BLaER1 (cell line): Measurements from ENCODE around the gene TLE4.
A peak's percentile ranks its signal among the peaks of the same experiment; 100 is the strongest.

Experiments used
- H3K27ac ChIP-seq: shearing (Covaris generic); formaldehyde crosslinking; 2 replicates; pipeline ENCODE4 v1.8.1; 2022
- H3K27me3 ChIP-seq: shearing (Covaris generic); formaldehyde crosslinking; 2 replicates; pipeline ENCODE4 v1.8.1; 2022
- H3K36me3 ChIP-seq: shearing (Covaris generic); formaldehyde crosslinking; 2 replicates; pipeline ENCODE4 v1.8.1; 2022
- H3K4me1 ChIP-seq: shearing (Covaris generic); formaldehyde crosslinking; 2 replicates; pipeline ENCODE4 v1.8.1; 2022
- H3K4me2 ChIP-seq: shearing (Covaris generic); formaldehyde crosslinking; 2 replicates; pipeline ENCODE4 v1.8.1; 2022
- H3K4me3 ChIP-seq: shearing (Covaris generic); formaldehyde crosslinking; 2 replicates; pipeline ENCODE4 v1.8.1; 2022
- H3K9ac ChIP-seq: shearing (Covaris generic); formaldehyde crosslinking; 2 replicates; pipeline ENCODE4 v1.8.1; 2022
- H3K9me3 ChIP-seq: shearing (Covaris generic); formaldehyde crosslinking; 2 replicates; pipeline ENCODE4 v1.8.1; 2022
- H4K20me1 ChIP-seq: shearing (Covaris generic); formaldehyde crosslinking; 2 replicates; pipeline ENCODE4 v1.8.1; 2022
- Cebpa-rat ChIP-seq: shearing (Covaris generic); IDR thresholded peaks from 2 replicates; pipeline ENCODE4 v1.8.1; 2022

Gene TLE4

DNA sequence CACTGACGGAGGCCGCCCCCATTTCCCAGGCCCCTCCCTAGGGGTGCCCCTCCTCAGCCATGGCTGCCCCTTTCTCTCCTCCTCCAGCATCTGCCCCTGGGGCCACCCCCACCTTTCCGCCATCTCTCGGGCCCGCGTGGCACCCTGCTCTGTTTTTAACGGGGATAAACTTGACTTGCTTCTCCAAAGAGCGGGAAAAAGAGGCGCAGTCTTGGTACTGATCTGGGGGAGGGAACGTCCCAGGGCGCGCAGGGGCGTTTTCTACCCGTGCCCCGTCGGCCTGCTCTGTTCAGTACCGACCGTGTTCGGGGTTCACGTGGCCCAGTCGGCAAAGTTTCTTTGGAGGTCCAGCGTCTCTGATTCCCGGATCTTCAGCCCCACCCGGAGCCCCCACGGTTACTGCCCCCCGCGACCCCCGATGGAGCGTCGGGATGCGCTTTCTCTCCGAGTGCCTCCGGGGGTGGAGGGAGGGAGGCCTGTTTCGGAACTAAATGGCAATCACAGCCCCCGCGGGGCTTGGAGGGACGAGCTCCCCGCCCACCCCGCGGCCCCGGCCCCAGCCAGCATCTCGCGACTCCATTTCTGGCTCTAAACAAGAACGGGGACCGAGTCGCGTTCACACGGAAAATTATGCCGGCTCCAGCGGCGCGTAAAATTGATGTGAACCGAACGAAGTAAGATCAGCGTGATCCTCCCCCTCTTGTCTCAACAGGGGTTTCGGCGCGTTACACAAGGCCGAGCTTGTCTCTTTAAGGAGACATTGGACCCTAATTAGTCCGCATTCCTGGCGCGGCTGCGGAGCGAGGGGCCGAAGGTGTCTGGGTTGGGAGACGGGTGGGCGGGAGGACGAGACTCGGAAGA lies 1.1 kb upstream of the TLE4 start:
- Histone ChIP-seq H4K20me1 (peaks cover 38% of the 10 kb centered on the region), H3K4me2 (peak overlapping the region; percentile 93), H3K9me3 (no peaks in the 10 kb centered on the region), H3K27ac (peak overlapping the region; percentile 84), H3K9ac (peak overlapping the region; percentile 83), H3K27me3 (no peaks in the 10 kb centered on the region), H3K4me1 (peaks cover 22% of the 10 kb centered on the region), H3K4me3 (peak overlapping the region; percentile 76), H3K36me3 (peaks cover 7% of the 10 kb centered on the region; the same call in 1 of the 2 replicates)
- TF ChIP-seq Cebpa-rat, result no peak

DNA sequence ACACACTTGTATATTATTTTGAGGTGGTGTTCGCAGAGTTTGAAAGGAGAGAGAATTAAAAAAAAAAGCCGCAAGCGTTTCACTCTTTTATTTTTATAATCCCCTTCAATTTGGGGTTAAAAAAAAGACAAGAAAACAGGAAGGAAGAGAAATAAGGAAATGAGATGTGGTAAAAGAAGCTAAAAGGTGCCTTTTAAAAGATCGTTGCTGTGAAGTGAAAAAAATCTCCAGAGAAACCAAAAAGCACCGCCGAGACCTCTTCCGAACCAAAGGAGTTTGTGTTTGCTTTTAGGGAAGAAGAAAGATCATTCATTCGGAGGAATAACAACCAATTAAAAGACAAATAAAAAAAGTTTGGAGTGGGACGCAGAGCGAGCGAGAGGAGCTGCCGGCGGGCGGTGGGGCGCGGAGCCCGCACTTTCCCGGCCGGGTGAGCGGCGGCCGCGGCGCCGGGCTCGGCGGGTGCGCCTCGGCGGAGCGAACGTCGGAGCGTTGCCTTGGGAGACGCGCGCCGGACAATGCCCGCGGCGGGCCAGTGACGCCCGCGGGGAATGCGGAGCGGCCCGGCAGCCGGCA lies 355 bp downstream of the TLE4 start:
- H3K36me3 ChIP-seq, result peaks cover 16% of the 10 kb centered on the region; the same call in 1 of the 2 replicates
- H4K20me1 ChIP-seq, result peaks cover 52% of the 10 kb centered on the region
- H3K27me3 ChIP-seq, result no peaks in the 10 kb centered on the region
- H3K9ac ChIP-seq, result peak overlapping the region; percentile 97
- peak overlapping the region; percentile 98 for H3K27ac ChIP-seq
- H3K4me2 ChIP-seq, result peak overlapping the region; percentile 94
- no peak for TF ChIP-seq Cebpa-rat
- H3K4me3 ChIP-seq, result peak overlapping the region; percentile 99
- H3K9me3 ChIP-seq, result no peaks in the 10 kb centered on the region
- peaks cover 36% of the 10 kb centered on the region for H3K4me1 ChIP-seq

DNA sequence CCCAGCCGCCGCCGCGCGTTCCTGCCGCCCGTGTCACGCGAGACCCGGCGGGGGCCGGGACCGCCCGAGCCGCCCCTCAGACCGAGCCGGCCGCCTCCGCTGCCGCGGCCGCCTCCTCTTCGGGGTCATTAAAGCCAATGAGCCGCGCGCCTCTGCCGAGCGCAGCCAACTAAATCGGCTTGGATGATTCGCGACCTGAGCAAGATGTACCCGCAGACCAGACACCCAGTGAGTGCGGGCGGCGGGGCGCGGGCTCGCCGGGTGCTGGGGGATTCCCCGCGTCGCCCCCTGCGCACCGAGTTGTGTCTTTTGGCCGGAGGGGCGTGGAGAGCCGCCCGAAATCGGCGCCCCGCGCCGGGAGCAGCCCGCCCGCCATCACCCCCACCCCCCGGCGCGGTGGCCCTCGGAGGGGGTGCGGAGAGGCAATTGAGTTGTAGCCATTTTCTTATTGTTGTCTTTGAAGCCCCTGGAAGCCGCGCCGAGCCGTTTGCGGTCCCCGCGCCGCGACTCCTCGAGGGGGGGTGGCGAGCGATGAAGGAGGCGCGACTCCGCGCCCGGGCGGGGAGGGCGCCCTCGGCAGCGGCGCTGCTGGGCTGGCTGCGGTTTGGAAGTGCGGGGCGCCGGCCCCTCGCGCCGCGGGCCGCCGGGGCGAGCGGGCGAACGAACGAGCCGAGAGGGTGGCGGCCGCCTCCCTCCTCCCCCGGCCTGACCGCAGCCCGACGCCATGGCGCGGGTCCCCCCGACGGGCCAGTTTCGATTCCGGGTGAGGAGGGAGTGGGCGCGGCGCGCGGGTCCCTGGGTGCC lies 1.0 kb downstream of the TLE4 start:
- Histone ChIP-seq H3K4me3 (peak overlapping the region; percentile 99), H3K36me3 (peaks cover 19% of the 10 kb centered on the region; the same call in 1 of the 2 replicates), H3K4me1 (peaks cover 43% of the 10 kb centered on the region), H4K20me1 (peaks cover 59% of the 10 kb centered on the region), H3K27ac (peak overlapping the region; percentile 98), H3K9me3 (no peaks in the 10 kb centered on the region), H3K27me3 (no peaks in the 10 kb centered on the region), H3K4me2 (peak overlapping the region; percentile 94), H3K9ac (peak overlapping the region; percentile 97)
- no peak for TF ChIP-seq Cebpa-rat

DNA sequence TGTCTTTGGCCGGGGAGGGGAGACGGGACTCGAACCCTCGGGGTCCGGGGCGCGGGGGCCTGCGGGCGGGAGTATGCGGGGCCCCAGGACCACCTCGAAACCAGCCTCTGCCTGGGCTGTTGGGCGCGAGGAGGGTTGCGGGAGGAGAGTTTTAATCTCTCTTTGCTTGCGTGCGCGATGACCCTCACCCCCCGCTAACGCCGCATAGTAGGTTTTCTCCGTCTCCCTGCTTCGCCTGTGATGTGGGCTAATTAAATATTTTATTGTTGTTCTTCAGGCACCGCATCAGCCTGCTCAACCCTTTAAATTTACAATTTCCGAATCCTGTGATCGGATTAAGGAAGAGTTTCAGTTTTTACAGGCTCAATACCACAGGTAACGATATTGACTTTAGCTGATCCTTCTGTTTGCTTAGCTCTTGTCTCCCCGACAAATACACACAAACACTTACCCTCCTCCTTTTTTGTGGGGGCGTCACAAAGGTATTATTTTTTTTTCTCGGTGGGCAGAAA lies 1.7 kb downstream of the TLE4 start:
- Histone ChIP-seq H3K27ac (peak overlapping the region; percentile 98), H3K4me3 (peak overlapping the region; percentile 99), H3K27me3 (no peaks in the 10 kb centered on the region), H3K9me3 (no peaks in the 10 kb centered on the region), H3K36me3 (peaks cover 23% of the 10 kb centered on the region; the same call in 1 of the 2 replicates), H4K20me1 (peaks cover 66% of the 10 kb centered on the region), H3K4me1 (peaks cover 47% of the 10 kb centered on the region), H3K4me2 (peak overlapping the region; percentile 94), H3K9ac (peak overlapping the region; percentile 97)
- no peak for TF ChIP-seq Cebpa-rat

DNA sequence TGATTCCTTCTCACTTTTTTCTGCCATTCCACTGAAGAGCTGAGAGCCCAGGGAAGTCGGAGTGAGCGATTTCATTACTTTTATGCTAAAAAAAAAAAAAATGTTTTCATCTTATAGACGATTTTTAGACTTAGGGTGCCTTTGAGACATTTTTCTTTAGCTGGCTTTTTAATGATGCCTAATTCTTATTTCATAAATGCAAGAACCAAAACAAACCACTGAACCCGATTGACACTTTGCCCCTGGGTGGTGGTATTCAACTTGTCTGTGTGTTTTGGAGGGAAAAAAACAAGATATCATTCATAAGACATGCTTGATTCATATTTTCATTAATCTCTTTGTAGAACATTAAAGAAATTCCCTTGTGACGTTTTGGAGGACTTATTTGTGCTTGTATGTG lies 2.4 kb downstream of the TLE4 start:
- peaks cover 26% of the 10 kb centered on the region; the same call in 1 of the 2 replicates for H3K36me3 ChIP-seq
- no peak for TF ChIP-seq Cebpa-rat
- peaks cover 72% of the 10 kb centered on the region for H4K20me1 ChIP-seq
- H3K27ac ChIP-seq, result peak overlapping the region; percentile 98
- peak overlapping the region; percentile 94 for H3K4me2 ChIP-seq
- H3K4me1 ChIP-seq, result peaks cover 48% of the 10 kb centered on the region
- peak overlapping the region; percentile 99 for H3K4me3 ChIP-seq
- no peaks in the 10 kb centered on the region for H3K9me3 ChIP-seq
- peak overlapping the region; percentile 97 for H3K9ac ChIP-seq
- no peaks in the 10 kb centered on the region for H3K27me3 ChIP-seq

DNA sequence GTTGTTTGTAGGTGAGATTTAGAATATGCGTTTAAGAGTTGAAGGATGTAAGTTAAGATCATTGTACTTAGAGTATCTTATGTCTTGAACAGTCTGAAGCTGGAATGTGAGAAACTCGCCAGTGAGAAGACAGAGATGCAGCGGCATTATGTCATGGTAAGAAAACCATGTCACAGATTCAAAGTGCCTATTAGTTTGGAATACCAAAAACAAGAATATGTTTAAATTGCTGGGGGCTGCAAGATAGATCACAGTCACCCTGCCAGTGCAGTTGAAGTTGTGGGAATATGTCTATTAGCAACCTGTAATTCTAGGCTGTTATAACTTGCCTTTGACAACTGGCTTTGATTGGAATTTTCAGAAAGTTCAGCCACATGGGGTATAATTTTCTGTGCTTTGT lies 3.0 kb downstream of the TLE4 start:
- Histone ChIP-seq H3K36me3 (peaks cover 31% of the 10 kb centered on the region), H3K9ac (peak overlapping the region; percentile 97), H4K20me1 (peaks cover 79% of the 10 kb centered on the region), H3K27ac (peak overlapping the region; percentile 98), H3K4me1 (peaks cover 53% of the 10 kb centered on the region), H3K4me2 (peak overlapping the region; percentile 94), H3K4me3 (peak overlapping the region; percentile 99), H3K27me3 (no peaks in the 10 kb centered on the region), H3K9me3 (no peaks in the 10 kb centered on the region)
- no peak for TF ChIP-seq Cebpa-rat

DNA sequence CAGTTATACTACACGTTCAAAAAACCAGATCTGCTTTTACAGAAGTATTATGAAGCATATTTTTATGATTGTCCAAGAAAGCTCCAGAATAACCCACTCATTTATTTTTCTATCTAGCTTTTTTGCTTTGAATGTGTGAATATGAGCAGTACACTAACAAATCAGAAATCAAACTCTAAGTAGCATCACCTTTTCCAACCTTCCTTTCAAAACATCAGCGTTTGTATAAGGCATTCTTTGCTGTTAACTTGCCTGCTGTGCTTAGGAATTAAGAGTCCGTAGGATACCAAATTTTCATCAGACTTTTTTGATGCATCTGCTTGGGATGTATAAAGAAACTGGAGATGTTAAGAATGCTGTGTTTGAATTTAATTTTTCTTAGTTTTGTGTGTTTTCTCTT lies 3.8 kb downstream of the TLE4 start:
- Histone ChIP-seq H4K20me1 (peaks cover 86% of the 10 kb centered on the region), H3K4me2 (peak overlapping the region; percentile 94), H3K36me3 (peaks cover 38% of the 10 kb centered on the region)

DNA sequence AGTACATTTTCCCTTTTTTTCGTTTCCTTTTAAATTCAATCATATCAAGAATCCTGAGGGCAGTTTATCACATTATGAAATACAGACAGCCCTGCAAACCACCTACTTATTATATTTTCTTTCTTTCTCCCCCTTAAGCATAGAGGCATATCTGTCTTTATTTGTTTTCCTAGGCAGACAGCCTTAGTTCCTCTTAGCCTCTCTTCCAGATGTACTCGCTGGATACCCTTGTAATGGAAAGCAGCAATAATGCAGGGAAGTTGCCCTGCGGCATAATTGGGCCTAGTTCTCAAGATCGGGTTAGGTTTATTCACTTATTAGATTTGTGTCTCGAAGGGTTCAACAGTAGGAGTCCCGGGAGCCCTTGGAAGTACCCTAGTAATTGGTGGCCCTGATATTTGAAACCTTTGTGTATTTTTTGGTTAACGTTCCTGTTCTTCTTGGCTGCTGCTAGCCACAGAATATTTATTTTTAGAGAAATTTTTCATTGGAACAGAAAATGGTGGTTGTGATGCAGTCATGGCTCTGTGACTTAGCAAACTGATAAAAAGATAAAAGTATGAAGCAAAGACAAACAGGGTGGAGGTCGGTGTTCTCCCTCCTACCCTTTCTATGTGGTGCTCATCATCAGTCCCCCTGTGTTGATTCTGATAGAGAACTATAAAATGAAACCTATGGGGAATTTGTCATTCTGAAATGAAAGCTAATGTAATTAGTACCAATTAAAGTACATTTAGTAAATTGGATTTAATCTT lies 6.4 kb downstream of the TLE4 start:
- H3K27ac ChIP-seq, result peak overlapping the region; percentile 98
- H3K4me1 ChIP-seq, result peaks cover 81% of the 10 kb centered on the region
- no peak for TF ChIP-seq Cebpa-rat
- no peaks in the 10 kb centered on the region for H3K27me3 ChIP-seq
- no peaks in the 10 kb centered on the region for H3K9me3 ChIP-seq
- H3K36me3 ChIP-seq, result peaks cover 58% of the 10 kb centered on the region
- H3K4me3 ChIP-seq, result peak overlapping the region; percentile 99
- peaks cover 100% of the 10 kb centered on the region for H4K20me1 ChIP-seq
- peak overlapping the region; percentile 70 for H3K9ac ChIP-seq
- H3K4me2 ChIP-seq, result peak overlapping the region; percentile 94

More for the DNA sequence above, 3.8 kb downstream of the TLE4 start:
- peak overlapping the region; percentile 98 for H3K27ac ChIP-seq
- H3K4me1 ChIP-seq, result peaks cover 55% of the 10 kb centered on the region
- peak overlapping the region; percentile 97 for H3K9ac ChIP-seq
- no peaks in the 10 kb centered on the region for H3K27me3 ChIP-seq
- no peak for TF ChIP-seq Cebpa-rat
- no peaks in the 10 kb centered on the region for H3K9me3 ChIP-seq
- H3K4me3 ChIP-seq, result peak overlapping the region; percentile 99

DNA sequence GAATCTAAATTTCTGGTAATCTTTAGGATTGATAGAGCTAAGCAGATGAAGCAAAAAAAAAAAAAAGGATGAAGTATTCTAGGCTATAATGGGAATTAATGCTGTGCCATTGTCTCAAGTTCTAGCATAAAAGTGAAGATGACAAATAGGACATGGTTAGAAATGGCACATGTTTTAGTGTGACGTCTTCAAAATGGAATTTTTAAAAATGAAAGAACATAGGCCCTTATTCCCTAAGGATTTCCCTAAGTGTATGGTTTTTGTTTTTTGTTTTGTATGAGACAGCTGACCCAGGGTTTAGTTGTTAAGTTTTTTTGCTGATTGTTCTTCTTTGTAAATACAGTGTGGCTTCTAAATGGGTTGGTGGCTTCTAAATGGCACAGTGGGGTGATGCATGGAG lies 7.1 kb downstream of the TLE4 start:
- no peak for TF ChIP-seq Cebpa-rat
- Histone ChIP-seq H3K9ac (0 out of 2 replicates have a peak overlapping the region, but pooled peaks have one; percentile 35), H3K27me3 (no peaks in the 10 kb centered on the region), H4K20me1 (peaks cover 100% of the 10 kb centered on the region), H3K27ac (no peak overlapping the region), H3K36me3 (peaks cover 65% of the 10 kb centered on the region), H3K9me3 (no peaks in the 10 kb centered on the region), H3K4me2 (peak overlapping the region; percentile 94), H3K4me3 (peak overlapping the region; percentile 99), H3K4me1 (peaks cover 89% of the 10 kb centered on the region)
